ENCODE results near the gene MPEG1. TPM values are rescaled to one million over a fixed set of nuclear protein-coding genes. Genes with fewer than 3 reads are reported as not detected.

MPEG1 gene
- total and polyA plus RNA-seq, 9 of the 15 experiments (the other 6 are each of a cell fraction or from before 2014, with no cell fraction given), result 0.07 TPM; not detected in 8

GRCh38 chr11:59222464-59223060 is 9.8 kb upstream of the MPEG1 start:
- Histone ChIP-seq H2AFZ (ENCODE audit: low read depth, low read length) (no peak overlapping the region), H3K79me2 (ENCODE audit: control insufficient read depth, insufficient read depth, low read length) (no peaks in the 10 kb centered on the region), H3K36me3 (ENCODE audit: control insufficient read depth, insufficient read depth, low read length) (no peaks in the 10 kb centered on the region), H3K27me3 (ENCODE audit: control insufficient read depth in 2 of 2, insufficient read depth in 2 of 2, low read length in 2 of 2) (no peaks in the 10 kb centered on the region), H3K9me1 (ENCODE audit: control insufficient read depth, insufficient read depth, low read length) (no peaks in the 10 kb centered on the region), H3K4me2 (ENCODE audit: insufficient read depth, low read length) (no peak overlapping the region), H3K9me3 (replicated peaks; ENCODE audit: control insufficient read depth, insufficient read depth, low read depth, low read length) (no peaks in the 10 kb centered on the region), H4K20me1 (replicated peaks; ENCODE audit: control insufficient read depth, insufficient read depth, low read length) (no peaks in the 10 kb centered on the region), H3K4me1 (replicated peaks in 1 of 2; ENCODE audit: control insufficient read depth in 2 of 2, insufficient read depth in 2 of 2, low read length in 2 of 2) (no peaks in the 10 kb centered on the region), H3K9ac (ENCODE audit: insufficient read depth in 1 of 2, low read depth in 2 of 2, low read length in 2 of 2) (no peak overlapping the region), H3K27ac (ENCODE audit: extremely low read depth, low read depth, low read length) (no peak overlapping the region), H3K4me3 (no peak overlapping the region)
- WGBS (ENCODE audit: insufficient coverage, low coverage, missing lambda C conversion rate), result 4% methylated on average over 2 of the region's 2 CpGs
- FAIRE-seq (no peak), ATAC-seq (no peak), DNase-seq (ENCODE audit: extremely low read depth in 1 of 4, low spot score in 3 of 4) (no peak)
- no peak for TF ChIP-seq CBX2 (IDR thresholded peaks at IDR 0.05; ENCODE audit: insufficient read depth, low read length, poor library complexity, severe bottlenecking)
- TF ChIP-seq ZNF41 (CRISPR knock-in tag; conservative IDR thresholded peaks at IDR 0.05), result peak; percentile 91
- in situ Hi-C loops (cut with MboI) (no loop called here), intact Hi-C loops (cut with micrococcal nuclease) (no loop called here)
- CTCF ChIA-PET (ENCODE audit: low intra/inter-chr PET ratio), result no interaction called here
- BruUV-seq (replicated peaks), result no TSS peak
- POLR2A ChIA-PET, result interaction anchor here (1.8 kb wide), 1 partner anchor 17 kb away, joined by 3 read pairs; no protein-coding TSS in a partner anchor

DNA sequence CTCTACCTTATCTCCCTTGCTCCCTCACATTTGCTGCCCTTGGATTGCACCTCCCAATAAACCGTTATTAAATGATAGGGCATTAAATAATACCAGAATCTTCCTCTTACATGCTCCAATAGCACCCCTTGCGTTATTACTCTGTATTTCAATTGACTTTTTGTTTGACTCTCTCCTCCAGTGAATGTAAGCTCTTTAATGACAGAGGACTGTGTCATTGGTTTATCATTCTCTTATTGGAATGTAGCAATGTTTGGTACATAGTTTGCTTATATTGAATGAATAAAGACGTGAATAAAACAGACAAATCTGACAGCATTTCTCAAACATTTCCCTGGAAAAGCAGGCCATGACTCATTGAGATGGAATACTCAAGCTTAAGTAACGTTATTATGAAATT is 8.7 kb upstream of the MPEG1 start:
- H3K9ac ChIP-seq (ENCODE audit: insufficient read depth in 1 of 2, low read depth in 2 of 2, low read length in 2 of 2), result no peak overlapping the region
- no peaks in the 10 kb centered on the region for H3K79me2 ChIP-seq (ENCODE audit: control insufficient read depth, insufficient read depth, low read length)
- TF ChIP-seq KDM5B (IDR thresholded peaks at IDR 0.05; ENCODE audit: insufficient replicate concordance, low read depth, low read length) (no peak), ZNF3 (CRISPR knock-in tag; IDR thresholded peaks at IDR 0.05) (no peak), PPARD (CRISPR knock-in tag; IDR thresholded peaks at IDR 0.05) (no peak), ZNF507 (tag; conservative IDR thresholded peaks at IDR 0.05) (no peak), CBFB (CRISPR knock-in tag; IDR thresholded peaks at IDR 0.05) (no peak), ZNF224 (CRISPR knock-in tag; IDR thresholded peaks at IDR 0.05) (no peak)
- no peak overlapping the region for H3K4me2 ChIP-seq (ENCODE audit: insufficient read depth, low read length)
- 0% methylated on average over 4 of the region's 4 CpGs for WGBS (ENCODE audit: insufficient coverage, low coverage, missing lambda C conversion rate)
- no peak for ATAC-seq
- no peak overlapping the region for H3K4me3 ChIP-seq
- H3K36me3 ChIP-seq (ENCODE audit: control insufficient read depth, insufficient read depth, low read length), result no peaks in the 10 kb centered on the region
- BruUV-seq (replicated peaks), result no TSS peak
- no peaks in the 10 kb centered on the region for H3K9me3 ChIP-seq (replicated peaks; ENCODE audit: control insufficient read depth, insufficient read depth, low read depth, low read length)
- H4K20me1 ChIP-seq (replicated peaks; ENCODE audit: control insufficient read depth, insufficient read depth, low read length), result no peaks in the 10 kb centered on the region
- no peak for FAIRE-seq
- no peak overlapping the region for H2AFZ ChIP-seq (ENCODE audit: low read depth, low read length)
- intact Hi-C loops (cut with micrococcal nuclease), result no loop called here
- DNase-seq (ENCODE audit: extremely low read depth in 1 of 4, low spot score in 3 of 4), result no peak
- CTCF ChIA-PET (ENCODE audit: low intra/inter-chr PET ratio), result no interaction called here
- no peaks in the 10 kb centered on the region for H3K4me1 ChIP-seq (replicated peaks in 1 of 2; ENCODE audit: control insufficient read depth in 2 of 2, insufficient read depth in 2 of 2, low read length in 2 of 2)
- no peak overlapping the region for H3K27ac ChIP-seq (ENCODE audit: extremely low read depth, low read depth, low read length)
- POLR2A ChIA-PET, result no interaction called here
- H3K27me3 ChIP-seq (ENCODE audit: control insufficient read depth in 2 of 2, insufficient read depth in 2 of 2, low read length in 2 of 2), result no peaks in the 10 kb centered on the region
- no peaks in the 10 kb centered on the region for H3K9me1 ChIP-seq (ENCODE audit: control insufficient read depth, insufficient read depth, low read length)
- in situ Hi-C loops (cut with MboI), result no loop called here
